ENCODE data around the gene AAK1.
A peak's percentile ranks its signal among the peaks of the same experiment; 100 is the strongest.
"Not testable (repeated sequence)": the region's sequence is repeated elsewhere in the genome, so short reads cannot be mapped to it uniquely, and the experiment has no call there.

Gene AAK1

DNA sequence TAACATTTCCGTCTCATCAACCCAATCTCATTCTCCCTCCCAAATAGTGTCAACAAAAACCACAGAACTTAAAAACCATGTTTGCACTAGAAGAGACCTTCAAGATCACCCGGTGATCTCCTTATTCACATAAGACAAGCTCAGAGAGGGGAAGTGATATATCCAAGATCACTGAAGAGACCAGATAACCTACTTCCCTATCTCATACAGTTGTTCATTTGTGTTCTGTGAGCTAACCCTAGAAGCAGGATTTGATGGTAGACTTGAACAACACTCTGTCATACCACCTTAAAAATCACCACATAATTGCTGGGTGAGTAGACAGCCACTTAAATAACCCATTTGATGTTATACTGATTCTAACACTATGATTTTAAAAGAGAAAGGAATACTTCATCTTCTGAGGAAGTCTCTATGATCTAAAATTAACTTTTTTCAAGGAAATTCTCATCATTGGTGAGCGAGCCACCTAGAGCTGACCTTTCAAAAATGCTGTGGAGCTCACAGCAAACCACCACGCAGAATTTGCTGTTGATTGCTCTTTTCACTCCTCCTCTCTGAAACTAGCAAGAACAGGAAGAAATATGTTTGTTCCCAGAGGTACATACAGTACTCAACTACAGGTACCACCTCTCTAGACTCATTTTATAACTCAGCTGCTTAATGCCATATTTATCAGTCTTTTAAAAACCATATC is 15.1 kb downstream of the AAK1 start:
- no peak for DNase-seq (ENCODE audit: low read depth in 1 of 2, low spot score in 1 of 2)

DNA sequence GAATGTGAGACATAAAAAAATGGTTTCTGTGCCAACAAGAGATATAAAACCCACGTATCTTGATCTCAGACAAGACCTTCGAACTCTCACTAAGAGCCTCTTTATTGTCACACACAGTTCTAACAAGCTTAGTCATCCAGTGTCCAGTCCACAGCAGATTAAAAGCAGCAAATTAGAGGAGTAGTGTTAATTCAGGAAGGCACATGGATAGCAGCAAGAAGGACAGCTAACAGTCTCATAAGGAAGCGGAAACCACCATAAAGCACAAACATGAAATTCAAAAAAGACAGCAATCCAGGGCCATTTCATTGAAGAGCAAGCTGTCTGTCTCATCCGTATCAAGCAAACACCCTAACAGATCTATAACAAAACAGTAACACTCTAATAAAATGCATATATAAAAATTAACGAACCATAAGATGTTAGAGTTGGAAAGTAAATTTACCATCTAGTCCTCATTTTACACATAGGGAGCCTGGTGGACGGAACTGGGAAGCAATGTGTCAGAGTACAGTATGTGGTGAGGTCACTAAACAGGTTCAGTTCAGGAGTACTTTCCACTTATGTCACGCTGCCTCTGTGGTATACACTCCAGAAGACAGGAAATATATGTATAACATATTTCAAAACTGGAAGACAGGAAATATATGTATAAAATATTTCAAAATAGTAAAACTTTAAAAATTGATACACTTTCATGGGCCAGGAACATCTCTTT is 18.3 kb downstream of the AAK1 start:
- DNase-seq (ENCODE audit: low read depth in 1 of 2, low spot score in 1 of 2): no peak

DNA sequence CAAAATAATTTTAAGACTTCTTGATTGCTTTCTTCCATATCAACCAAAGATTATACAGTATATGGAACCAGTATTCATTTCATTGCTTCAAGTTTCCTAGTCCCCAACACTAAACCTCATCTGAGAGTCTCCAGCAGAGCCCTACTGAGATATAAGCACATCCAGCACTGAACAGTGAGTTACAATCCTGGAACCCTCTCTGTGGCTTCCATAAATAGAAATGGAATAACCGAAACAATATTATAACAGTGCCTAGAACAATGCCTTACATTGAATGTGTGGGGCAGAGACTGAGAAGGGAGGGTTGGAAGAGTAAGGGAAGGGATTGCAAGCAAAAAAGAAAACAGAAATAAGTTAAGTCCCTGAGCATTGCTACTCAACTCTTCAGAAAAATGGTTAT is 18.9 kb downstream of the AAK1 start:
- DNase-seq (ENCODE audit: low read depth in 1 of 2, low spot score in 1 of 2): no peak

DNA sequence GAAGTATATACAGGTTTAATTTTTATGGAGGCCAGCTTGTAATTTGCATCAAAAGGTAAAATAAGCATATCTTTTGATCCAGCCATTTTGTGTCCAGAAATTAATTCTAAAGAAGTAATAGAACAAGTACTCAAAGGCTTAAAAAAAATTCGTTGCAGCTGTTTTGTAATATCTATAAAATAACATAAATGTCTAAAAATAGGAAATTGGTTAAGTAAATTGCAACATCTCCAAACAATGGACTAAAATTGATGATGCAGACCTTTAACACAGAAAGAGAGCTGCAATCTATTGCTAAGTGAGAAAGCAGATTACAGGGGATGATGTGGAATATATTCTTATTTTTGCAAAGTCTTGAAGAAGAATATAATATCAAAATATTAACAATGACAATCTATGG is 19.4 kb downstream of the AAK1 start:
- no peak for DNase-seq (ENCODE audit: low read depth in 1 of 2, low spot score in 1 of 2)

DNA sequence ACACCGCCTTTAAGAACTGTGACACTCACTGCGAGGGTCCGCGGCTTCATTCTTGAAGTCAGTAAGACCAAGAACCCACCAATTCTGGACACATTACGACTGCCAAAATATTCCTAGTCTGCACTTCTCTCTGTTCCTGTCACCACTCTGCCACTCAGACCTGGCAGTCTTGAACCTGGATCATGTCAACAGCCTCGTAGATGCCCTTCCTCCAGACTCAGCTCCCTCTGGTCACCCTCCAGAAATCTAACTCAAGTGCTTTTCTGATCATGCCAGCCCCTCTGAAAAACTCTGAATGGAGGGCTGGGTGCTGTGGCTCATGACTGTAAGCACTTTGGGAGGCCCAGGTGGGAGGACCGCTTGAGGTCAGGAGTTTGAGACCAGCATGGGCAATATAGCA is 20.3 kb downstream of the AAK1 start:
- DNase-seq (ENCODE audit: low read depth in 1 of 2, low spot score in 1 of 2): no peak

DNA sequence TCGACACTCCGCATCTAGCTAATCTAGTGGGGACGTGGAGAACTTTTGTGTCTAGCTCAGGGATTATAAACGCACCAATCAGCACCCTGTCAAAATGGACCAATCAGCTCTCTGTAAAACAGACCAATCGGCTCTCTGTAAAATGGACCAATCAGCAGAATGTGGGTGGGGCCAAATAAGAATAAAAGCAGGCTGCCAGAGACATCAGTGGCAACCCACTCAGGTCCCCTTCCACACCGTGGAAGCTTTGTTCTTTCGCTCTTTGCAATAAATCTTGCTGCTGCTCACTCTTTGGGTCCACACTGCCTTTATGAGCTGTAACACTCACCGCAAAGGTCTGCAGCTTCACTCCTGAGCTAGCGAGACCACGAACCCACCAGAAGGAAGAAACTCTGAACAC is 20.7 kb downstream of the AAK1 start:
- DNase-seq (ENCODE audit: low read depth in 1 of 2, low spot score in 1 of 2): not testable (repeated sequence)

DNA sequence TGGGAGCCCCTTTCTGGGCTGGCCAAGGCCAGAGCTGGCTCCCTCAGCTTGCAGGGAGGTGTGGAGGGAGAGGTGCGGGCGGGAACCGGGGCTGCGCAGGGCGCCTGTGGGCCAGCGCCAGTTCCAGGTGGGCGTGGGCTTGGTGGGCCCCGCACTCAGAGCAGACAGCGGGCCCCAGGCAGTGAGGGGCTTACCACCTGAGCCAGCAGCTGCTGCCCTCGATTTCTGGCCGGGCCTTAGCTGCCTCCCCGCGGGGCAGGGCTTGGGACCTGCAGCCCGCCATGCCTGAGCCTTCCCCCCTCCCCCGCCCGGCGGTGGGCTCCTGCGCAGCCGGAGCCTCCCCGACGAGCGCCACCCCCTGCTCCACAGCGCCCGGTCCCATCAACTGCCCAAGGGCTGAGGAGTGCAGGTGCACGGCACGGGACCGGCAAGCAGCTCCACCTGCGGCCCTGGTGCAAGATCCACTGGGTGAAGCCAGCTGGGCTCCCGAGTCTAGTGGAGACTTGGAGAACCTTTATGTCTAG is 21.5 kb downstream of the AAK1 start:
- not testable (repeated sequence) for DNase-seq (ENCODE audit: low read depth in 1 of 2, low spot score in 1 of 2)

DNA sequence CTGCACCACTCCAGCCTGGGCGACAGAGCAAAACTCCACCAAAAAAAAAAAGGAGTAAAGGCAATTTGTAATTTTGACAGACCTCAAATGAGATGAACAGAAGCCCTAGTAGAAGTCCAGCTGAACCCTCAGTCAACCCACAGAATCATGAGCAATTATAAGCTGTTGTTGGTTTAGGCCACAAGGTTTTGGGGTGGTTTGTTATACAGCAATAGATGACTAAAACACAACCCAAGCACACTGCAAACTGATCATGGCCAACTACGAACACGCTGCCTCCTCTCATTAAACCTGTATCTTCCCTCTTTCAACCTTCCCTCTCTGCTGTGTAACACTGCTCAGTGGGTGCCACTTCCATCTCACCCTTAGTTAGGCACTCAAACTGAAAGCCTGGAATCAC is 22.1 kb downstream of the AAK1 start:
- no peak for DNase-seq (ENCODE audit: low read depth in 1 of 2, low spot score in 1 of 2)

DNA sequence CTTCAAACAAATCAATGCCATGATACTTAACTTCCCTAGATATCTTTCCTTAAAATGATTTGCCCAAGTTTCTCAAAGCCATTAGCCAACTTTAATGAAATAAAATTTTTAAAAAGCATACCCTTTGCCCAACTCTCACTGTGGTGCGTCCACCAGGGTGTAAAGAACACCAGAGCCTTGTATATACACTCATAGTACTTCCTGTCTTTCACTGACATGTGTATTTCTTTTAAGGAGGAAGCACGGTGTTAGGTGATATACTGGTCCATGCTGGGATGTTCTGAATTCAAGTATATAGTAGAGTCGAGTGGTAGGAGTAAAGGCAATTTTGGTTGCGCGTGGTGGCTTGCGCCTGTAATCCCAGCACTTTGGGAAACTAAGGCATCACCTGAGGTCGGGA is 22.7 kb downstream of the AAK1 start:
- no peak for DNase-seq (ENCODE audit: low read depth in 1 of 2, low spot score in 1 of 2)

DNA sequence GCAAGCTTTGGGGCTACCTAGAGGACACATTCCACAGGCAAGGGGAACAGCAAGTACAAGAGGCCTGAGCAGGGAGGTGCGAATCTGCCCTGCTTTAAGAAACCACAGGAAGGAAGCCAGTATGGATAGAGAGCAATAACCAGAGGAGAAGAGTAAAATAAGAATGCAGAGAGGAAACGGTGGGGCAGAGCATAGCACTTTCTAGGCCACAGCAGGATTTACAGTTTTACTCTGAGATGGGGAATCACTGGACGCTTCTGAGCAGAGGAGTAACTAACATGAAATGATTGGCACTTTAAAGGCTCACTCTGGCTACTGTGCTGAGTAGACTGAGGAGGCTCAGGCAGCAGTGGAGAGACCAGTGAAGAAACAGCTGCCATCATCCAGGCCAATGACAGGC is 23.8 kb downstream of the AAK1 start:
- DNase-seq (ENCODE audit: low read depth in 1 of 2, low spot score in 1 of 2): no peak

DNA sequence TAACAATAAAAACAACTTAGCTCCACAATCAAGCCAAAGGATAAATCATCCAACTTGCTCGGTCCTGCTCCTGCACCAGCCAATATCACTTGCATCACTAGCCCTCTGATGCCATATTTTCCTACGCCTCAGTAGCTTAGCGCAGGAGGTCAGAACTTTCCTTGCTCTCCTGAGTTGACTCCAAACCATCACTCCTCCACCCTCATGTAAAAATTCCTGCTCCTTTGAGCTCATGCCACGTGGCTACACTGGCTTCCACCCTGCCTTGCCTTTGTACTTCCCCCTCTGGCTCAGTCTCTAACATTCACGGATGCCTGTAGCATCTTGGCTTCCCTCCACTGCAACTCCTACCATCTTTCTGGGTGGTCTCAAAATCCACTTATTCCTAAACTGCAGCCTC is 25.2 kb downstream of the AAK1 start:
- DNase-seq (ENCODE audit: low read depth in 1 of 2, low spot score in 1 of 2): no peak

DNA sequence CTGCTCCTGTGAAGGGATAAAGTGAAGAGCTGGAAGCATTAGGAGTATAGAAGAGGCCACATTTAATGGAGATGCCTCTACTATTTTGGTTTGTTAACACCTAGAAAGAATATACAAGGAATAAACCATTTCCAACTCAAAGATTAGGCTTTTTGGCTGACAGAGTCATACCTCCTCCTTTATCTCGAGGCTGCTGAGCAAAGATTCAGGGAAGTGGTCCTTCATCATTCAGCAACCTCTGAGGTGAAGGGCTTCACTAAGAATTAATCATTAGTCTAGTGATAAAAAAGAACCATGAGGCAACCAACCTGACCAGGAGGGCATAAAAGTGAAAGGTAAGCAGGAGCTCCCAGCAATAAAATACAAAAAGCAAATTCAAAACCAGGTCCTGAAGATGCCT is 25.8 kb downstream of the AAK1 start:
- no peak for DNase-seq (ENCODE audit: low read depth in 1 of 2, low spot score in 1 of 2)

DNA sequence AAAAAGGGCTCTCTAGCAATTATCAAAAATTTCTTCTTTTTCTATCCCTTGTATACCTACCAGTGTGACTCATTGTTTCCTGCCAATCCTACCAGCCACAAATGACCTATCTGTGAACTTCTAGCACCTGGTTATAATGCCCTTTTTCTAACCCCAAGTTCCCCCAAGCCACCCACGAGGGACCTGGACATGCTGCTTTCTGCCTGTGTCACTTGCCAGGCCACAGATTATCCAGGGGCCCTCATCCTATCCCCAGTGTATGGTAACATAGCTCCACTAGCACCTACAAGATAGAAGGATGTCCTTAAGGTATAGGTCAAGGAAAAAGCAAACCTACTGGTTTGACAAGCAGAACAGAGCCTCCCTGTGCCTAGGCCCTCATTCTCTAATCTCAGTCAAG is 26.8 kb downstream of the AAK1 start:
- DNase-seq (ENCODE audit: low read depth in 1 of 2, low spot score in 1 of 2): peak in 1 of 2 donors; percentile 36

DNA sequence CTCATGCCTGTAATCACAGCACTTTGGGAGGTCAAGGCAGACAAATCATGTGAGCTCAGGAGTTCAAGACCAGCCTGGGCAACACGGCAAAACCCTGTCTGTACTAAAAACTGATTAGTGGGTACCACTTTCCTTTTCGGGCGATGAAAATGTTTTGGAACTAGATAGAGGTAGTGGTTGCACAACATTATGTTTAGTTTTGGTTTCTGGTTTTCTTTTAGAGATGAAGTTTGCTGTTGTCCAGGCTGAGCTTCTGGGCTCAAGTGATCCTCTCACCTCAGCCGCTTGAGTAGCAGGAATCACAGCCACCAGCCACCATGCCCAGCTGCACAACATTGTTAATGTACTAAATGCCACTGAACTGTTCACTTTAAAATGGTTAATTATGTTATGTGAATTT is 27.6 kb downstream of the AAK1 start:
- DNase-seq (ENCODE audit: low read depth in 1 of 2, low spot score in 1 of 2): no peak

DNA sequence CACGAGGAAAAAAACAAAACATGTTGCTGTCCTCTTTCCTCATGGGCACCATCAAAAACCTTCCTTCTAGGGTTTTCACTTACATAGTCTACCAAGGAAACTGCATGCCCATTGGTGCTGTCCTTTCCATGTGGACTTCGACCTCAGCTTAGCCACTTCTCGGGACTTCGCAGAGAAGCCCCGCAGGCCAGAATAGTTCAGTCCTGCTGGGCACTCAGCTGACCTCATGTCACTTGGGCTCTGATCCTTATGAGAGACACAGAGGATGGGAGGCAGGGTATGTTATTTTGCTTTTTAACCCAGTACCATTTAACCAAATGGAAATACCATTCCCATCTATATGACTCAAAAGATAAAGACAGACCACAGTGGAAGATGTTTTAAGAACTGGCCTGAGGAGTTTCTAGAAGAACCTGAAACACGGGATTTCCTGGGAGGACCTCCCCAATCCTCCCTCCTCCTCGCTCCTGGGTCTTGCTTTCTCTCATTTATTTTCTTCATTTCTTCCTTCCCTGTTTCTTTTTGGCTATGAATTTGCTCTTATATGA is 28.4 kb downstream of the AAK1 start:
- DNase-seq (ENCODE audit: low read depth in 1 of 2, low spot score in 1 of 2): no peak

DNA sequence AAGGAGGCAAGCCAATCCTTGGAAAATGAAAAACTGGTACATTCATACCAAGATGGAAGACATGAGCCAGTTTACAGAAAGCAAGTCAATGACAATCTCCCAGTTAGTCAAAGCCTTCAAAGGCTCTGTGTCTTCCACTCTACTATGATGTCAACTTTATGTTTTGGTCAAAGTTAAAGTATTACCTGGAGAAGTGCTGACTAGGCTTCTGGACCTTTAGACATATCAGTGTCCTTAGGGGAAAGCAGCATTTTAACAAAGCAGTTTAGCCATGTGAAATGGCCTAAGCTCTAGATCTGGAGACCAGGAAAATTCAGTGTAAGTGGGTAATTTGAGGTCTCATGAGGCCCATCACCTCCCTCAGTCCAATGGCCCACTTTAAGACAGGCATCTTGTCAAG is 30.8 kb downstream of the AAK1 start:
- DNase-seq (ENCODE audit: low read depth in 1 of 2, low spot score in 1 of 2): no peak

DNA sequence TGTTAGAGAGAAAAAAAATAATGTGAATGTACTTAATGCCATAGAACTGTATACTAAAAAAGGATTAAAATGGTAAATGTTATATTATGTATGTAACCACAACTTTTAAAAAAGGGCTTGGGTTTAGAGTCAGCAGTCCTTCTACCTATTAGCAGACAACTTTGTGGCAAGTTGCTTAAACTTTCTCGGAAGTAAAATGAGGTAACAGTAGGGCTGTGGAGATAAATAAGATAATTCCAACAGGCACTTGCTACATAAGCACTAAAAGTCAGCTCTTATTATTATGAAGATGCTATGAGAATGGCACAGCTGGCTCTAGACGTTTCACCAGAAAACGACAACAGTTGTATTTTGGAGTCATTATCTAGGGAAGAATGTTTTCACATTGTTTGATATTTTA is 31.3 kb downstream of the AAK1 start:
- no peak for DNase-seq (ENCODE audit: low read depth in 1 of 2, low spot score in 1 of 2)

DNA sequence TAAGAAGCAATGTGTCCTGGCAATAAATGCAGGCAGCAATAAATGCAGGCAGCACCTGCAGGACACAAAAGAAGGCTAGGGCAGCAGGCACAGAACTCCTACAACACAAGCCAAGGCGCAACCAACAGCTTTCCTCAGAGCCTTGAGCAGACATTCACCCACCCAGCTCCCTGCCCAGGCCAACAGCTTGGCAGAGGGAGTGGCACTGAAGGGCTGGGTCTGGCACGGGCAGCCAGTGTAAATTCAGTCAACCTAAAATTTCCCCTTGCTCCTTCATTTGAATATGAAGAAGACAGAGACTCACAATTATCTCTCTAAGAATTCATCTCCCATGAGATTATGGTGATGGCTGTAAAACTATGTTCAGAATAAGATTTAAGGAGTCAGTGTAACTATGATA is 35.4 kb downstream of the AAK1 start:
- no peak for DNase-seq (ENCODE audit: low read depth in 1 of 2, low spot score in 1 of 2)

DNA sequence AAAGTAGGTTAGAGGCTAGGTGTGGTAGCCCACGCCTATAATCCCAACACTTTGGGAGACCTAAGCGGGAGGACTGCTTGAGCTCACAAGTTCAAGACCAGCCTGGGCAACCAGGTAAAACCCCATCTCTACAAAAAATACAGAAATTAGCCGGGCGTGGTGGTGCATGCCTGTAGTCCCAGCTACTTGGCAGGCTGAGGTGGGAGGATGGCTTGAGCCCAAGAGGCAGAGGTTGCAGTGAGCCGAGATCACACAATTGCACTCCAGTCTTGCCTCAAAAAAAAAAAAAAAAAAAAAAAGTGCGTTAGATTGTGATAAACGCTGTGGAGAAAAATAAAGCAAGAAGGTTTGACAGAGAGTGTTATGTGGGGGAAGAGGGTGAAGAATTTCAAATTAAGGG is 36.8 kb downstream of the AAK1 start:
- DNase-seq (ENCODE audit: low read depth in 1 of 2, low spot score in 1 of 2): not testable (repeated sequence)

DNA sequence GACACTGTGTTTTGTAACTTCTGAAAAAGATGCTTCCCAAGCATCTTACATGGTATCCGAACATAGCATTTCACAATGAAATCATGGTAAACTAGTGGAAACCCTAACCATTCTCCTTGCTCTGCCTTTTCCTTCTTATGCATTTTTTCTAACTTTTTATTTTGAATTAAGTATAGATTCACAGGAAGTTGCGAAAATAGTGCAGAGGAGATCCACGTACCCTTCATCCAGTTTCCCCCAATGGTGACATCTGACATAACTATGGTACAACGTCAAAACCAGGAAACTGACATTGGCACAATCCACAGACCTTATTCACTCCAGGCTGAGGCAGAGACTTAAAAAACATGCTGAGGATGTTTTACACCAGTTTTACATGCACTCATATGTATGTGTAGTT is 38.3 kb downstream of the AAK1 start:
- DNase-seq (ENCODE audit: low read depth in 1 of 2, low spot score in 1 of 2): no peak

DNA sequence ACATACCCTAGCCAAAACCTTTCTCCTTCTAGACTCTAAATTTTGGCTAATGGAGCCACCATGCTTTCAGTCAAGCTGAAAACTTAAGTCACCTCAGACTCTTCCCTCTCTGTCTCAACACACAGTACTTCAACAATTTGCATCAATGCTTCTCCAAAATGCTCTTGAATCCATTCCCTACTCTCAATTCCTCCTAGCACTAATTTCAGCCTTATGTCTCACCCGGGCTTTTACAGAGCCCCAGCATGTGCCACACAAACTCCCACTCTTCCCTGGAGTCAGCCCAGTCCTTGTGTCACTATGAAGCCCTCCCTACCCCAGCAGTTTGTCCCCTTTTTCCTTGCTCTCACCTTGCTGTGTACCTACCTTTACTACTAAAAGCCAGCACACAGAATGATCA is 38.7 kb downstream of the AAK1 start:
- no peak for DNase-seq (ENCODE audit: low read depth in 1 of 2, low spot score in 1 of 2)

DNA sequence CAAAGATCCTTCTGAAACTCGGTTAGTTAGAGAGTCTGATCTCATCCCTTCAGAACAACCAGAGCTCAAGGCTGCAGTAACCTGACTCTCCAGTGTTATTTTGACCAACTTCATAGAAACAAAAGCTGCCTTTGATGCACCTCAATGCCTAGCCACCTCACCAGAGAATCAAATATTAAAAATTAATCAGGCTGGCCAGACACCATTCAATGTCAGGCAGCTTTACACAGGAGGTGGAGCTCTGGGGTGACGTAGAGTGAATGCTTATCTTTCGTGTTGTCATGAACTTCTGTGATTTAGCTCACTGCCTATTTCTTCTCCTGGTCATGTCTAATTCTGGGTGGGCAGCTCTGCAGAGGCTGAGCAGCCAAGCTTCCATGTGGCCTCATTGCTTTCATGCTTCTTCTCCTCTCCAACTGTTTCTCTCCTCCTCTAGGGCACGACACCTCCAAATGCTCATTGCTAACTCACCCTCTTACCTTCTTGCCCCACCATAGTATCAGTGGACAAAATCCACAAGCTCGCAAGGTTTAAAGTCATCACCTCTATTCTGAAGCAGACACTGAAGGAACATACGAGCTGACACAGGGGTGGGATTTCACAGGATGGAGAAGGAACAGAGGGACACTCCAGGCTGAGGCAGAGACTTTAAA is 39.4 kb downstream of the AAK1 start:
- DNase-seq (ENCODE audit: low read depth in 1 of 2, low spot score in 1 of 2): no peak
